Body of pancreas (tissue), 4 donors: Measurements from ENCODE around the gene SYCP2.

Experiments
- CTCF ChIP-seq, 7 experiments: fragments of 450-650 bp in 4 of 7; fragments of 200-600 bp in 3 of 7; sonication (generic) in 3 of 7; IDR thresholded peaks; one replicate each; pipeline ENCODE4 v1.5.1; 2016 to 2019; ENCODE audit warnings: antibody characterized with exemption in 7 of 7
- POLR2A ChIP-seq, 3 donors: fragments of 450-650 bp; IDR thresholded peaks; one replicate each; pipeline ENCODE4 v1.6.1; 2016; ENCODE audit warnings: antibody characterized with exemption in 3 of 3, mild to moderate bottlenecking in 2 of 3

- TF ChIP-seq CTCF (IDR thresholded peaks at IDR 0.05) (no peak), POLR2A (IDR thresholded peaks at IDR 0.05) (no peak)
These were observed 28.0 kb upstream of the SYCP2 start for GRCh38 chr20:59961423-59961822.
